Sigmoid colon (tissue), 4 donors: ENCODE results near the gene PAFAH1B2.

Source experiments
- EP300 ChIP-seq, 4 donors: sonication (generic); formaldehyde crosslinking; IDR thresholded peaks; one replicate each; pipeline ENCODE4 v1.6.1; 2017; ENCODE audit warnings: antibody characterized with exemption in 4 of 4
- POLR2AphosphoS5 ChIP-seq, 4 donors: sonication (generic); formaldehyde crosslinking; IDR thresholded peaks; one replicate each; pipeline ENCODE4 v1.6.1; 2017; ENCODE audit warnings: antibody characterized with exemption in 4 of 4

DNA sequence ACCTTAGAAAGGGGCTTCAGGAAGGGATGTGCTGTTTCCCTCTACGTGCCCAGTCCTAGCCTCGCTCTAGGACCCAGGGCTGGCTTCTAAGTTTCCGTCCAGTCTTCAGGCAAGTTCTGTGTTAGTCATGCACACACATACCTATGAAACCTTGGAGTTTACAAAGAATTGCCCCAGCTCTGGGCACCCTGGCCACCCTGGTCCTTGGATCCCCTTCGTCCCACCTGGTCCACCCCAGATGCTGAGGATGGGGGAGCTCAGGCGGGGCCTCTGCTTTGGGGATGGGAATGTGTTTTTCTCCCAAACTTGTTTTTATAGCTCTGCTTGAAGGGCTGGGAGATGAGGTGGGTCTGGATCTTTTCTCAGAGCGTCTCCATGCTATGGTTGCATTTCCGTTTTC, 52.9 kb downstream of the PAFAH1B2 start:
- no peak for TF ChIP-seq POLR2AphosphoS5 (IDR thresholded peaks at IDR 0.05)
- no peak for TF ChIP-seq EP300 (IDR thresholded peaks at IDR 0.05)
